Measurements from ENCODE around the gene GNAS-AS1. TPM values are rescaled to one million over a fixed set of nuclear protein-coding genes. Genes with fewer than 3 reads are reported as not detected.

The GNAS-AS1 gene
- 1 to 10 TPM in 1 of 3 donors, under 1 TPM in 2; 0.48 to 1.5 (median 0.98) TPM for total RNA-seq

DNA sequence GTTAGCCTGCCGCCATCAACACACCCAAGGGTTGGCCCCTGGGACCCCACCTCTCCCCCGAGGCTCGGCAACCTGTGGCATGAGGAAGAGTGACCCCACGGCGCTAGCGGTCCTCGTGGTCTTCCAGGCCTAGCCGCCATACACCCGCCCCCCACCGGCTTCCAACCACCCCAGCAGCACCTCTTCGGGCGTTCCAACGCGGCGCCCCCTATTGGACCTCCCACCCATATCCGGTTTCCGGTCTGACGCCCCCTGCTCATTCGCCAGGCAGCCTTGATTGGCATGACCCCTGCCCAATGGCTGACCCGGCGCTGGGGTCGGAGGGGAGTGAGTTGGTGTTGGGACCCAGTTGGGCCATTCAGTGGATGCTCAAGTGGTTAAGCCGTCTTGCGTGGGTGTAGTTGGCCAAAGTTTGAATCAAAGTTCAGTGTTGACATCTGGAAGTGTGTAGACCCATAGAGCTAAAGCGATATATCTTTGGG, at the start of gene GNAS-AS1:
GNAS-AS1 (minus strand) TSS at position 210 of the 482 bp plus-strand sequence.
- Histone ChIP-seq H3K4me3 (peak within 1 kb of the TSS; percentile 40 to 66 (median 53)), H3K4me1 (peaks cover 0 to 4% of the 10 kb centered on the region in 2 donors), H3K27ac (no peak within 1 kb of the TSS), H3K9me3 (no peaks in the 10 kb centered on the region), H3K27me3 (peaks cover 4 to 7% of the 10 kb centered on the region in 2 donors), H3K36me3 (no peaks in the 10 kb centered on the region)
- peak; percentile 48 to 61 for DNase-seq (ENCODE audit: low spot score in 2 of 2)
- intact Hi-C loops (cut with DNase I; ENCODE audit: low total_unique reads): no loop called here
- TF ChIP-seq POLR2A (IDR thresholded peaks at IDR 0.05) (no peak), POLR2AphosphoS5 (IDR thresholded peaks at IDR 0.05) (no peak)
- TF ChIP-seq, protein P1, sequence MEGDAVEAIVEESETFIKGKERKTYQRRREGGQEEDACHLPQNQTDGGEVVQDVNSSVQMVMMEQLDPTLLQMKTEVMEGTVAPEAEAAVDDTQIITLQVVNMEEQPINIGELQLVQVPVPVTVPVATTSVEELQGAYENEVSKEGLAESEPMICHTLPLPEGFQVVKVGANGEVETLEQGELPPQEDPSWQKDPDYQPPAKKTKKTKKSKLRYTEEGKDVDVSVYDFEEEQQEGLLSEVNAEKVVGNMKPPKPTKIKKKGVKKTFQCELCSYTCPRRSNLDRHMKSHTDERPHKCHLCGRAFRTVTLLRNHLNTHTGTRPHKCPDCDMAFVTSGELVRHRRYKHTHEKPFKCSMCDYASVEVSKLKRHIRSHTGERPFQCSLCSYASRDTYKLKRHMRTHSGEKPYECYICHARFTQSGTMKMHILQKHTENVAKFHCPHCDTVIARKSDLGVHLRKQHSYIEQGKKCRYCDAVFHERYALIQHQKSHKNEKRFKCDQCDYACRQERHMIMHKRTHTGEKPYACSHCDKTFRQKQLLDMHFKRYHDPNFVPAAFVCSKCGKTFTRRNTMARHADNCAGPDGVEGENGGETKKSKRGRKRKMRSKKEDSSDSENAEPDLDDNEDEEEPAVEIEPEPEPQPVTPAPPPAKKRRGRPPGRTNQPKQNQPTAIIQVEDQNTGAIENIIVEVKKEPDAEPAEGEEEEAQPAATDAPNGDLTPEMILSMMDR (IDR thresholded peaks at IDR 0.05): no peak

DNA sequence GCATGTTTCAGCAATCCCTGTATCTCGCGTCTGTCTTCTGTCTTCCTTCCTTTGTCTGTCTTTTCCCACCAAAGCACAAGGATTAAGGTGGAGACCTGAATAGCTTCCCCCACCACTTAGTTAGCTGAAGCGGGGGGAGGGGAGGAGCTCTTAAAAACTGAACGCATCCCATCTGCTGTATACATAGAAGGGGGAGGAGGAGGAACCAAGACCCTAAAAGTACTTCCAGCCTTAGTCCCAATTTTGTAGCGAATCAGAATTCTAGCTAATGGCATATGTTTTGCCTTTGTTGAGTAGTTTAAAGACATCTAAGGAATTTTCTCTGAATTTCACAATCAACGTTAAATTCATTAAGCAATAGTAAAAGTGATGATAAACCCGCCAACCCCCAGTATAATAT, 49.7 kb upstream of the GNAS-AS1 start:
- H3K27ac ChIP-seq: no peak overlapping the region
- DNase-seq (ENCODE audit: low spot score in 2 of 2): no peak
- peaks cover 5 to 11% of the 10 kb centered on the region in 2 donors for H3K4me1 ChIP-seq
- no peaks in the 10 kb centered on the region for H3K36me3 ChIP-seq
- H3K27me3 ChIP-seq: no peaks in the 10 kb centered on the region
- no peaks in the 10 kb centered on the region for H3K9me3 ChIP-seq
- intact Hi-C loops (cut with DNase I; ENCODE audit: low total_unique reads): no loop called here
- H3K4me3 ChIP-seq: no peak overlapping the region
- TF ChIP-seq POLR2A (IDR thresholded peaks at IDR 0.05) (no peak), POLR2AphosphoS5 (IDR thresholded peaks at IDR 0.05) (no peak)

DNA sequence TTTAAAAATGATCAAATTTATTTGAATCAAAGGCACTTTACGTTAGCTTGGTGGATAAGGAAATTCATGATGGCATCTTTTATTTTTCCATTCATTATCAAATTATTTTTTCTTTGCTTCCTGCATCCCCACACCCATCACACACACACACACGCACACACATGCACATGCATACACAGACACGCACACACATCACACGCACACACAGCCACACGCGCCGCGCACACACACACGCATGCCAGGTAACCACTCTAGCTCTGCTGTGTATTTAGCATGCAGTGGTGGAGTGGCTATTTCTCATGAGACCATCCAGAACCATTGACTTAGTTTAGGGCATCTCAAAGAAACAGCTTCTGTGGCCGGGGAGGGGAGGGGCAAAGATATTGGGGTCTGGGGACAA, 48.8 kb upstream of the GNAS-AS1 start:
- intact Hi-C loops (cut with DNase I; ENCODE audit: low total_unique reads): loop anchor here (10.0 kb wide), 1 partner anchor 85 kb away; the partner anchor contains the start of gene NELFCD
- Histone ChIP-seq H3K4me1 (peaks cover 13 to 17% of the 10 kb centered on the region in 2 donors), H3K9me3 (no peaks in the 10 kb centered on the region), H3K27ac (no peak overlapping the region), H3K4me3 (no peak overlapping the region), H3K27me3 (no peaks in the 10 kb centered on the region), H3K36me3 (no peaks in the 10 kb centered on the region)
- DNase-seq (ENCODE audit: low spot score in 2 of 2): no peak
- TF ChIP-seq POLR2A (IDR thresholded peaks at IDR 0.05) (no peak), POLR2AphosphoS5 (IDR thresholded peaks at IDR 0.05) (no peak)
- TF ChIP-seq, protein P1 (IDR thresholded peaks at IDR 0.05): no peak

DNA sequence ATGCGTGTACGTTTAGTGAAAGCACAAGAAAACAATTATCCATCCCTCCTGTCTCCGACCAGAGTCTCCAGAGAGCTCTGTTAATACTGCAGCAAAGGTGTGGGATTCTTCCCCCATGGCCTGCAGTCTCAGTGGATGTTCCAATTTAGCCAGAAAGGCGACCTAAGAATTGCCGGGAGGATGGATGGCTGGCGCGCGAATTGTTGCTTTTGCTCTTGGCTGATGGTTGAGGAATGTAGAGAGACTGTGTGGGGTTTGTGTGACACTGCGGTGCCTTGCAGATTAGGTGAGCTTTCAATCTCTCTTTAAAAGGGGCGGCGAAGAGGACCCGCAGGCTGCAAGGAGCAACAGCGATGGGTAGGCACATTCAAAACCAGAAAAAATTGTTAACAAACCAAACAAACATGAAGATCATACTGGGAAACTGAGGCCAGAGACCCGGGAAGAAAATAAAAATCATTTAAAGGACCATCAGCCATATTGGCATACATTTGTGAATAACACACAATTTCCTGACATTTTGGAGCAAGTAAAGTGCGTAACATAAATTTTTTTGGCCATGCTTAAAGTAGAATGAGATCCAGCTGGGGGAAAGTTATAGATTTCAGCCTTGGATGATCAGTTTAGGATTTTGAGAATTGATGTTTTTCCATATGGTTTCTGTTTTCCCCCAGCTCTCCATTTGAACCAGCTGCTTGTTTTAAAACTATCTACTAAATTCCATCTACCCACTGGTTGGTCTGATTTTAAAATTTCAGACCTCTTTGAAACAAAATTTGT, 48.1 kb upstream of the GNAS-AS1 start:
- no peaks in the 10 kb centered on the region for H3K27me3 ChIP-seq
- DNase-seq (ENCODE audit: low spot score in 2 of 2): no peak
- H3K36me3 ChIP-seq: no peaks in the 10 kb centered on the region
- H3K4me1 ChIP-seq: peaks cover 13 to 24% of the 10 kb centered on the region in 2 donors
- H3K4me3 ChIP-seq: no peak overlapping the region
- H3K27ac ChIP-seq: peak overlapping the region; percentile 10 to 25
- intact Hi-C loops (cut with DNase I; ENCODE audit: low total_unique reads): loop anchor here (10.0 kb wide), 1 partner anchor 86 kb away; the partner anchor contains the start of gene NELFCD
- H3K9me3 ChIP-seq: no peaks in the 10 kb centered on the region
- TF ChIP-seq POLR2AphosphoS5 (IDR thresholded peaks at IDR 0.05) (no peak), POLR2A (IDR thresholded peaks at IDR 0.05) (no peak)
- TF ChIP-seq, protein P1 (IDR thresholded peaks at IDR 0.05): no peak

DNA sequence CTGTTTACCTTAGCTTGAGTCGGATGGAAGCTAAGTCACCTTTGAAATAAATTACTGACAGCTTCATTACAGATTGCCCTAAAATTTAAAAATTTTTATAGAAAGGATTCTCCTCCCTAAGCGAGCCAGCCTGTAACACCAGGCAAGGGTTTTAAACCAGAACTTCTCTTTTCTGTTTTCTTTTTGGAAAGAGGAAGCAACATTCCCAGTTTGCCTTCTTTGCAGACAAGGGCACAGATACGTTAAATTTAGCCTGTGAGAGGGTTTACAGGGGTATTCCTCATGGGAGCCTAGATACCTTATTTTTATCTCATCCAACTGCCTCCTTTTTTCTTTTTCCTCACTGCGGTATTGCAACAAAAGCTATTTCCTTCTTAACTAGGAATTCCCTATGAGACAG, 46.8 kb upstream of the GNAS-AS1 start:
- no peaks in the 10 kb centered on the region for H3K27me3 ChIP-seq
- TF ChIP-seq POLR2A (IDR thresholded peaks at IDR 0.05) (no peak), POLR2AphosphoS5 (IDR thresholded peaks at IDR 0.05) (no peak)
- TF ChIP-seq, protein P1 (IDR thresholded peaks at IDR 0.05): no peak
- no peaks in the 10 kb centered on the region for H3K9me3 ChIP-seq
- H3K36me3 ChIP-seq: no peaks in the 10 kb centered on the region
- H3K4me3 ChIP-seq: no peak overlapping the region
- peaks cover 13 to 31% of the 10 kb centered on the region in 2 donors for H3K4me1 ChIP-seq
- intact Hi-C loops (cut with DNase I; ENCODE audit: low total_unique reads): loop anchor here (10.0 kb wide), 1 partner anchor 87 kb away; the partner anchor contains the start of gene NELFCD
- DNase-seq (ENCODE audit: low spot score in 2 of 2): no peak
- no peak overlapping the region for H3K27ac ChIP-seq
